IMR-90 (cell line): Measurements from ENCODE around the gene KCNAB2. TPM values are rescaled to one million over a fixed set of nuclear protein-coding genes. Genes with fewer than 3 reads are reported as not detected.

Experiments used
- ATAC-seq: fragments of 200-7000 bp; cut with Tn5 transposase; 2 replicates; pipeline ENCODE4 v1.9.1; 2020; ENCODE audit warnings: low read depth, mild to moderate bottlenecking, moderate library complexity
- BruUV-seq: library from RNA; stranded (reverse); fragments of 400-500 nt; replicated peaks from 2 replicates; lab custom pipeline; 2021; lab: Mats Ljungman, UMichigan
- CTCF ChIA-PET: fragments of 300-600 bp; formaldehyde crosslinking; extraction: SDS; loops from one replicate; lab custom pipeline; 2021; ENCODE audit warnings: antibody characterized with exemption; lab: Yijun Ruan, JAX
- POLR2A ChIA-PET: fragments of 300-600 bp; sonication (Branson Sonifier 250); formaldehyde crosslinking; loops from one replicate; lab custom pipeline; 2022; ENCODE audit warnings: antibody characterized with exemption; ENCODE audit not compliant: unreplicated experiment; lab: Charles Lee
- DNase-seq: peaks from one replicate; pipeline ENCODE4 v3.0.0; 2013
- H2AFZ ChIP-seq: replicated peaks from 2 replicates; pipeline ENCODE3; 2013; ENCODE audit warnings: low read length, mild to moderate bottlenecking; ENCODE audit not compliant: poor library complexity
- H2AK5ac ChIP-seq: 2 replicates; pipeline ENCODE4 v1.6.1; 2013; ENCODE audit warnings: low read depth, low read length, inconsistent platforms
- H2AK9ac ChIP-seq: replicated peaks from 2 replicates; pipeline ENCODE3; 2013; ENCODE audit warnings: mild to moderate bottlenecking, low read depth, low read length, moderate library complexity; ENCODE audit not compliant: poor library complexity
- H2BK120ac ChIP-seq: 2 replicates; pipeline ENCODE4 v1.6.1; 2013; ENCODE audit warnings: low read depth, low read length, inconsistent platforms
- H2BK15ac ChIP-seq: 3 replicates; pipeline ENCODE4 v1.6.1; 2013; ENCODE audit warnings: low read depth, low read length, inconsistent platforms
- H2BK20ac ChIP-seq: 2 replicates; pipeline ENCODE4 v1.6.1; 2013; ENCODE audit warnings: low read depth, mild to moderate bottlenecking, inconsistent platforms, low read length, moderate library complexity
- H2BK5ac ChIP-seq: 2 replicates; pipeline ENCODE4 v1.6.1; 2013; ENCODE audit warnings: mild to moderate bottlenecking, low read depth, low read length, inconsistent platforms; ENCODE audit not compliant: poor library complexity, severe bottlenecking
- H3K14ac ChIP-seq: replicated peaks from 2 replicates; pipeline ENCODE4 v1.6.1; 2013; ENCODE audit warnings: low read depth, low read length, inconsistent platforms
- H3K18ac ChIP-seq: 2 replicates; pipeline ENCODE4 v1.6.1; 2013; ENCODE audit warnings: low read depth, low read length, control low read depth
- H3K23ac ChIP-seq: 2 replicates; pipeline ENCODE4 v1.6.1; 2013; ENCODE audit warnings: low read depth, low read length, inconsistent platforms
- H3K27ac ChIP-seq: 2 replicates; pipeline ENCODE4 v1.5.1; 2013; ENCODE audit warnings: mild to moderate bottlenecking, control low read depth, low read length; ENCODE audit not compliant: insufficient read depth
- H3K27me3 ChIP-seq: 2 replicates; pipeline ENCODE4 v1.6.1; 2013; ENCODE audit warnings: low read length; ENCODE audit not compliant: control insufficient read depth, insufficient read depth
- H3K36me3 ChIP-seq: 2 replicates; pipeline ENCODE4 v1.6.1; 2013; ENCODE audit warnings: low read length, mixed read lengths; ENCODE audit not compliant: control insufficient read depth, insufficient read depth
- H3K4ac ChIP-seq: 2 replicates; pipeline ENCODE4 v1.6.1; 2013; ENCODE audit warnings: low read depth, low read length, inconsistent platforms
- H3K4me1 ChIP-seq: 2 replicates; pipeline ENCODE4 v1.6.1; 2013; ENCODE audit warnings: low read length, mixed read lengths; ENCODE audit not compliant: control insufficient read depth, insufficient read depth
- H3K4me2 ChIP-seq: 2 replicates; pipeline ENCODE4 v1.6.1; 2013; ENCODE audit warnings: low read depth, mild to moderate bottlenecking, control low read depth, low read length, moderate library complexity
- H3K4me3 ChIP-seq: 2 replicates; pipeline ENCODE4 v1.5.1; 2013; ENCODE audit warnings: low read depth, mild to moderate bottlenecking, control low read depth, low read length, moderate library complexity; ENCODE audit not compliant: insufficient read depth
- H3K56ac ChIP-seq: 2 replicates; pipeline ENCODE4 v1.6.1; 2013; ENCODE audit warnings: low read length, inconsistent platforms; ENCODE audit not compliant: insufficient read depth; ENCODE audit errors: extremely low read depth
- H3K79me1 ChIP-seq, 2 experiments: 2 replicates each; pipeline ENCODE4 v1.6.1; 2013; ENCODE audit warnings: low read length in 2 of 2, inconsistent platforms in 1 of 2, low read depth in 1 of 2
- H3K9ac ChIP-seq: 2 replicates; pipeline ENCODE4 v1.6.1; 2013; ENCODE audit warnings: low read depth, low read length, control low read depth
- H3K9me1 ChIP-seq: 2 replicates; pipeline ENCODE4 v1.6.1; 2013; ENCODE audit warnings: low read length, inconsistent platforms; ENCODE audit not compliant: insufficient read depth
- H3K9me3 ChIP-seq: 2 replicates; pipeline ENCODE4 v1.6.1; 2013; ENCODE audit warnings: low read length; ENCODE audit not compliant: control insufficient read depth, insufficient read depth
- H4K20me1 ChIP-seq: 2 replicates; pipeline ENCODE4 v1.6.1; 2013; ENCODE audit warnings: low read length, inconsistent platforms; ENCODE audit not compliant: insufficient read depth
- H4K5ac ChIP-seq: 2 replicates; pipeline ENCODE4 v1.6.1; 2013; ENCODE audit warnings: mild to moderate bottlenecking, low read depth, low read length, control low read depth
- H4K8ac ChIP-seq, 2 experiments: 2 replicates each; pipeline ENCODE4 v1.6.1; 2013; ENCODE audit warnings: low read depth in 2 of 2, low read length in 2 of 2, control low read depth in 1 of 2, inconsistent platforms in 1 of 2
- H4K91ac ChIP-seq: 2 replicates; pipeline ENCODE4 v1.6.1; 2013; ENCODE audit warnings: low read depth, low read length, inconsistent platforms; ENCODE audit not compliant: insufficient read depth
- BHLHE40 ChIP-seq: fragments of 150-350 bp; IDR thresholded peaks from 2 replicates; pipeline ENCODE4 v1.6.1; 2016; ENCODE audit warnings: mild to moderate bottlenecking, low read depth, low read length
- CEBPB ChIP-seq: IDR thresholded peaks from 2 replicates; pipeline ENCODE4 v1.6.1; 2012; ENCODE audit warnings: low read depth, low read length, improper control_type of control experiment
- CHD1 ChIP-seq: IDR thresholded peaks from 2 replicates; pipeline ENCODE4 v1.6.1; 2012; ENCODE audit warnings: low read depth, low read length, improper control_type of control experiment
- FOS ChIP-seq: fragments of 150-350 bp; IDR thresholded peaks from 2 replicates; pipeline ENCODE4 v1.6.1; 2016; ENCODE audit warnings: low read depth, low read length
- MAFK ChIP-seq: IDR thresholded peaks from 2 replicates; pipeline ENCODE4 v1.6.1; 2012; ENCODE audit warnings: low read depth, low read length, improper control_type of control experiment
- MAZ ChIP-seq: IDR thresholded peaks from 2 replicates; pipeline ENCODE4 v1.6.1; 2012; ENCODE audit warnings: low read depth, mild to moderate bottlenecking, low read length, improper control_type of control experiment, moderate library complexity, borderline replicate concordance
- MXI1 ChIP-seq: IDR thresholded peaks from 2 replicates; pipeline ENCODE4 v1.6.1; 2012; ENCODE audit warnings: low read depth, mild to moderate bottlenecking, low read length, moderate library complexity, borderline replicate concordance
- NFE2L2 ChIP-seq: fragments of 150-350 bp; IDR thresholded peaks from 2 replicates; pipeline ENCODE4 v1.6.1; 2016; ENCODE audit warnings: low read depth, mild to moderate bottlenecking, low read length
- POLR2A ChIP-seq: IDR thresholded peaks from 2 replicates; pipeline ENCODE4 v1.6.1; 2012; ENCODE audit warnings: mild to moderate bottlenecking, low read depth, low read length
- RAD21 ChIP-seq: IDR thresholded peaks from 2 replicates; pipeline ENCODE4 v1.6.1; 2012; ENCODE audit warnings: low read length, improper control_type of control experiment
- RCOR1 ChIP-seq: IDR thresholded peaks from 2 replicates; pipeline ENCODE4 v1.6.1; 2012; ENCODE audit warnings: mild to moderate bottlenecking, low read length, improper control_type of control experiment; ENCODE audit not compliant: insufficient replicate concordance
- RFX5 ChIP-seq: IDR thresholded peaks from 2 replicates; pipeline ENCODE4 v1.8.0; 2012; ENCODE audit warnings: low read depth, mild to moderate bottlenecking, low read length, moderate library complexity
- SMC3 ChIP-seq: fragments of 150-350 bp; IDR thresholded peaks from 2 replicates; pipeline ENCODE4 v1.6.1; 2016; ENCODE audit warnings: low read depth, mild to moderate bottlenecking, antibody characterized with exemption, low read length, moderate library complexity
- WGBS, 2 experiments: methylation state at CpG; one replicate each; pipeline versions ENCODE4 v1.1.5 to v1.1.7; 2013; ENCODE audit warnings: missing lambda C conversion rate in 2 of 2; ENCODE audit not compliant: insufficient read length in 1 of 2; ENCODE audit errors: extremely low coverage in 2 of 2; 5-methylcytosine and 5-hydroxymethylcytosine counted together
- dilution Hi-C: fragments of 300-500 bp; cut with HindIII; formaldehyde crosslinking; loops from one replicate; pipeline ENCODE4 v1.14.3; 2018; ENCODE audit warnings: low sequenced_read_pairs; ENCODE audit not compliant: unreplicated experiment
- in situ Hi-C: fragments of 300-500 bp; cut with MboI; formaldehyde crosslinking; loops from 3 replicates; pipeline ENCODE4 v1.14.3; 2019; ENCODE audit warnings: low sequenced_read_pairs, inconsistent platforms, mixed read lengths
- intact Hi-C: fragments of 100-400 bp; cut with micrococcal nuclease; formaldehyde crosslinking; loops from 2 replicates; pipeline ENCODE4 v1.10.0; 2022
- polyA plus RNA-seq, 3 experiments: library from polyadenylated mRNA; depleted of rRNA; stranded (reverse); fragments of >200 nt; gene quantifications; 2 replicates each; pipeline ENCODE4 v1.2.3, GENCODE V29; 2012; ENCODE audit warnings: low replicate concordance in 1 of 3
- total RNA-seq: library from RNA; depleted of rRNA; stranded (reverse); fragments of >200 nt; gene quantifications from 2 replicates; pipeline ENCODE4 v1.2.3, GENCODE V29; 2012
- TF ChIP-seq, protein P1 (sequence below): fragments of 150-350 bp; IDR thresholded peaks from 2 replicates; pipeline ENCODE4 v1.6.1; 2016; ENCODE audit warnings: low read depth, mild to moderate bottlenecking, low read length, moderate library complexity, borderline replicate concordance
- TF ChIP-seq, protein P2 (sequence below): conservative IDR thresholded peaks from 2 replicates; pipeline ENCODE4 v1.5.1; 2012; ENCODE audit warnings: mild to moderate bottlenecking, low read depth, low read length, improper control_type of control experiment
- TF ChIP-seq, protein P3 (sequence below): fragments of 150-350 bp; IDR thresholded peaks from 2 replicates; pipeline ENCODE4 v1.6.1; 2017; ENCODE audit warnings: mild to moderate bottlenecking, antibody characterized with exemption, low read length, low read depth

Gene KCNAB2
- total and polyA plus RNA-seq, 2 of the 4 experiments (the other 2 are of a cell fraction), result 1.3 to 4.2 TPM

DNA sequence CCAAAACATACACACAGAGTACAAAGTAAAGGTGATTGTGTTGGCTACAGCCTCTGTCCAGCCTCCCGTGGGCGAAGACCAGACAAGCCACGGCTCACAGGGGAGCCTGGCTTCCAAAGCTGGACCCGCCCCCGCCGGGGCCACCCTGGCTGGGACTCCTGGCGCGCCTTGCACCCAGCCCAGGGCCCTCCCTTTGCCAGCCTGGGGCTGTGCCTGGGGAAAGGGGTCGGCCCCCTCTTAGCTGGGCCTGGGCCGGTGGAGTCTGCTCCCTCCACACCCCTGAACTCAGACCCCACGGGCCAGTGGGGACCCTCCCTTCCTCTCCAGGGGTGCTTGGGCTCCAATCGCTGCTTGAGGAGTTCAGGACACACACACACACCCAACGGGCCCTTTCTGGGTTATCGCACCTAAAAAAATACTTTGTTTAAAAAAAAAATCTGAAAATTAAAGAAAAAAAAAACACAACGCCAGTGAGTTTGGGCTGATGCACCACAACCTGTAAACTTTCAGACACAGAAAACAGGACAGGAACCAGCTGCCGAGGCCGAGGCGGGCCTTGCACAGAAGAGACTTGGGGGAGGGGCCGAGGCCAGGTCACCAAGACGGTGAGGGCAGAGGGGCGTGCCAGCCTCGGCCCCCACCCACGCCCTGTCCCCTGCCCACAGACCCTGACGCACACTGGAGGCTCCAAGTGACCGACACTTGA, 56.3 kb downstream of the KCNAB2 start:
- Histone ChIP-seq H3K23ac (no peak overlapping the region), H2AK9ac (no peak overlapping the region), H2BK5ac (no peak overlapping the region), H4K91ac (no peak overlapping the region), H3K9ac (no peak overlapping the region), H2BK15ac (no peak overlapping the region), H3K4me2 (no peak overlapping the region), H3K27ac (no peak overlapping the region), H3K4me3 (no peak overlapping the region), H4K20me1 (no peaks in the 10 kb centered on the region), H3K4ac (no peak overlapping the region), H3K4me1 (no peaks in the 10 kb centered on the region; the same call in 1 of the 2 replicates), H3K27me3 (peaks cover 31% of the 10 kb centered on the region; the same call in 1 of the 2 replicates), H3K14ac (no peak overlapping the region), H3K9me3 (no peaks in the 10 kb centered on the region), H4K8ac (no peak overlapping the region), H3K9me1 (no peaks in the 10 kb centered on the region), H2BK20ac (no peak overlapping the region), H3K36me3 (no peaks in the 10 kb centered on the region), H3K56ac (no peak overlapping the region), H2BK120ac (no peak overlapping the region), H3K18ac (no peak overlapping the region), H4K5ac (no peak overlapping the region), H2AFZ (no peak overlapping the region), H3K79me1 (no peaks in the 10 kb centered on the region), H2AK5ac (no peak overlapping the region)
- dilution Hi-C loops (no loop called here), intact Hi-C loops (loop anchor here (2.0 kb wide), 1 partner anchor 85 kb away; no protein-coding TSS in a partner anchor), in situ Hi-C loops (no loop called here)
- no peak for ATAC-seq
- CTCF ChIA-PET, result no interaction called here
- WGBS, 2 experiments, result 20% methylated on average over 3 of the region's 25 CpGs; no CpG with 5 or more reads in 1 of the 2 experiments
- DNase-seq, result no peak
- no TSS peak for BruUV-seq
- TF ChIP-seq MXI1, result no peak
- TF ChIP-seq SMC3, result no peak
- TF ChIP-seq FOS, result no peak
- TF ChIP-seq POLR2A, result no peak
- TF ChIP-seq, protein P1, sequence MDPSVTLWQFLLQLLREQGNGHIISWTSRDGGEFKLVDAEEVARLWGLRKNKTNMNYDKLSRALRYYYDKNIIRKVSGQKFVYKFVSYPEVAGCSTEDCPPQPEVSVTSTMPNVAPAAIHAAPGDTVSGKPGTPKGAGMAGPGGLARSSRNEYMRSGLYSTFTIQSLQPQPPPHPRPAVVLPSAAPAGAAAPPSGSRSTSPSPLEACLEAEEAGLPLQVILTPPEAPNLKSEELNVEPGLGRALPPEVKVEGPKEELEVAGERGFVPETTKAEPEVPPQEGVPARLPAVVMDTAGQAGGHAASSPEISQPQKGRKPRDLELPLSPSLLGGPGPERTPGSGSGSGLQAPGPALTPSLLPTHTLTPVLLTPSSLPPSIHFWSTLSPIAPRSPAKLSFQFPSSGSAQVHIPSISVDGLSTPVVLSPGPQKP, result no peak
- TF ChIP-seq CEBPB, result no peak
- TF ChIP-seq CHD1, result no peak
- no peak for TF ChIP-seq NFE2L2
- TF ChIP-seq BHLHE40, result no peak
- TF ChIP-seq RAD21, result no peak
- TF ChIP-seq, protein P2, sequence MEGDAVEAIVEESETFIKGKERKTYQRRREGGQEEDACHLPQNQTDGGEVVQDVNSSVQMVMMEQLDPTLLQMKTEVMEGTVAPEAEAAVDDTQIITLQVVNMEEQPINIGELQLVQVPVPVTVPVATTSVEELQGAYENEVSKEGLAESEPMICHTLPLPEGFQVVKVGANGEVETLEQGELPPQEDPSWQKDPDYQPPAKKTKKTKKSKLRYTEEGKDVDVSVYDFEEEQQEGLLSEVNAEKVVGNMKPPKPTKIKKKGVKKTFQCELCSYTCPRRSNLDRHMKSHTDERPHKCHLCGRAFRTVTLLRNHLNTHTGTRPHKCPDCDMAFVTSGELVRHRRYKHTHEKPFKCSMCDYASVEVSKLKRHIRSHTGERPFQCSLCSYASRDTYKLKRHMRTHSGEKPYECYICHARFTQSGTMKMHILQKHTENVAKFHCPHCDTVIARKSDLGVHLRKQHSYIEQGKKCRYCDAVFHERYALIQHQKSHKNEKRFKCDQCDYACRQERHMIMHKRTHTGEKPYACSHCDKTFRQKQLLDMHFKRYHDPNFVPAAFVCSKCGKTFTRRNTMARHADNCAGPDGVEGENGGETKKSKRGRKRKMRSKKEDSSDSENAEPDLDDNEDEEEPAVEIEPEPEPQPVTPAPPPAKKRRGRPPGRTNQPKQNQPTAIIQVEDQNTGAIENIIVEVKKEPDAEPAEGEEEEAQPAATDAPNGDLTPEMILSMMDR, result no peak
- TF ChIP-seq, protein P3, sequence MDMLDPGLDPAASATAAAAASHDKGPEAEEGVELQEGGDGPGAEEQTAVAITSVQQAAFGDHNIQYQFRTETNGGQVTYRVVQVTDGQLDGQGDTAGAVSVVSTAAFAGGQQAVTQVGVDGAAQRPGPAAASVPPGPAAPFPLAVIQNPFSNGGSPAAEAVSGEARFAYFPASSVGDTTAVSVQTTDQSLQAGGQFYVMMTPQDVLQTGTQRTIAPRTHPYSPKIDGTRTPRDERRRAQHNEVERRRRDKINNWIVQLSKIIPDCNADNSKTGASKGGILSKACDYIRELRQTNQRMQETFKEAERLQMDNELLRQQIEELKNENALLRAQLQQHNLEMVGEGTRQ, result no peak
- no peak for TF ChIP-seq MAZ
- TF ChIP-seq MAFK, result no peak
- no peak for TF ChIP-seq RFX5
- no peak for TF ChIP-seq RCOR1
- POLR2A ChIA-PET, result no interaction called here
